ENCODE measurements around the gene GPD1.
"Not testable (repeated sequence)": the region's sequence is repeated elsewhere in the genome, so short reads cannot be mapped to it uniquely, and the experiment has no call there.

The GPD1 gene

DNA sequence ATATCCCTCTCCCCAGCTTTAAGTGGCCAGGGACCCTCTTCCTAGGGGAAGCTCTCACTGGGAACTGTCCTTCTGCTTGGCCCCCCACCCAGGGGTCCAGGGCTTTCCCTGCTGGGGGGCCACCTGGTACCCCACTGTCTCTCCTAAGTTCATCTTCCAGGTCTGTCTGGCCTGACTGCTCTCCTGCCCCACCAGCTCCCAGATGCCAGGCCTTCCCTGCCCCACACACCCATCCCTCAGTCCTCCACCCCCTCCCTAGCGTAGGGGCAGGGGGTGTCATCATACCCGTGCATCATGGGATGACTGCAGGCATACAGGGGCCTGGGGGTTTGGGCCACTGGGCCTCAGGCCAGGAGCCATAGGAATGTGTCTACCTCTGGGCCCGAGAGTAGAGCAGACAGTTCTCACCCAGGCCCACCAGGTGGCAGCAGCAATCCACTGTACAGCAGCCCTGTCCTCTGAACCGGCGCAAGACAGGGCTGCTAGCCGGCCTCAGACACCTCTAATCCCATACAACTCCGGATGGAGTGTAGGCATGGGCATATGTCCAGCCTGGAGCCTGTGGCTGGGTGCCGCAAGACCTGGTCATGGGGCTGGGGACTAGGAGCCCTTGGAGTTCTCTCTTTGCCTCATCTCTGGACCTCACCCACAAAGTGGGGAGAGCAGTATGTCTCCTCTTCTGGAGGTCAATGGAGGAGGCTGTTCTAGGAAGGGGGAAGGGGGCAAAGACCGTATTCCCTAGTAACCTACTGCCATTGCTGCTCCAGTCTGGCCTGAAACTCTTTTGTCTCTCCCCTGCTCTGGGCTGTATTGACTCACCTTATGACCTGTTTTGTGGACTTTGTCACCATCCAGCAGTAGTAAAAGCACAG is 28.6 kb upstream of the GPD1 start:
- DNase-seq: peak; percentile 83

DNA sequence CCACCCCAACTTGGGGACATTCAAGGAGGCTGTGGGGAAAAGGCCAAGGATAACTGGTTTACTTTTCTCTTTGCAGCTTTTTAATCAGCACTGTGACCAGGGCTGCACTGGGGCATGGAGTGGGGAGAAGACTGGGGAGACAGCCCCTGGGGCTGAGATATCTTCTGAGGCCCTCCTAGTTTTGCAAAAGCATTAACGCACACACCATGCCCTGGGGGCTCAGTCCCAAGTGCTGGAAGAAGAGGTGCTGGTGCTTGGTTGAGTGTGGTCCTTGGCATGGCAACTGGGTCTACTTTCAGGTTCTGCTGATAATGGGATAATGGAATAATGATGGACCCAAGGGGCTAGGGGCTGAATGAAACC is 28.0 kb upstream of the GPD1 start:
- no peak for DNase-seq

DNA sequence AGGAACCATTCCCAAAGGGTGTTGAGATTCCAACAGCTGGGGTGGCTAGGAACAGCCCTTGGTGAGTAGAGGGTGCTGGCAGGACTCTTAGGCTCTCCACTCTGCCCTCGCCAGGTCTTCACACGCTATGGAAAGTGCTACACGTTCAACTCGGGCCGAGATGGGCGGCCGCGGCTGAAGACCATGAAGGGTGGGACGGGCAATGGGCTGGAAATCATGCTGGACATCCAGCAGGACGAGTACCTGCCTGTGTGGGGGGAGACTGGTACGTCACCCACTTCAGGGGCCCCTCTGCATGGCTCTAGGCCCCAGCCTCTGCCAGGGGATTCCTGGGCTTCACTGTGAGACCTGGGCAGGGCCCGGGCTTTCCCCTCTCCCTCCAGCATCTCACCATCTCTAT is 26.7 kb upstream of the GPD1 start:
- DNase-seq: no peak

DNA sequence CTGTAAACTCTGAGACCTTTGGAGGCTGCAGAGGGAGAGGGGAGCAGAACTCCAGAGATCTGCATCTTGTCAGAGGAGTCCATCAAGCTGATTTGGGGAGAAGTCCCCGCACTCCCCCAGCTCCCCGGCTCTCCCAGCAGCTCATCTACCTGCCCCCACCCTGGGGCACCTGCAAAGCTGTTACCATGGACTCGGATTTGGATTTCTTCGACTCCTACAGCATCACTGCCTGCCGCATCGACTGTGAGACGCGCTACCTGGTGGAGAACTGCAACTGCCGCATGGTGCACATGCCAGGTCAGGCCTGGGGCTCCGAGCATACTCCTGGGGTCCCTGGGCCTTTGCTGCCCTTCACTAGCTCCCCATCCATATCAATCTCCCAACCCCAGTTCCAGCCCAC is 25.5 kb upstream of the GPD1 start:
- no peak for DNase-seq

DNA sequence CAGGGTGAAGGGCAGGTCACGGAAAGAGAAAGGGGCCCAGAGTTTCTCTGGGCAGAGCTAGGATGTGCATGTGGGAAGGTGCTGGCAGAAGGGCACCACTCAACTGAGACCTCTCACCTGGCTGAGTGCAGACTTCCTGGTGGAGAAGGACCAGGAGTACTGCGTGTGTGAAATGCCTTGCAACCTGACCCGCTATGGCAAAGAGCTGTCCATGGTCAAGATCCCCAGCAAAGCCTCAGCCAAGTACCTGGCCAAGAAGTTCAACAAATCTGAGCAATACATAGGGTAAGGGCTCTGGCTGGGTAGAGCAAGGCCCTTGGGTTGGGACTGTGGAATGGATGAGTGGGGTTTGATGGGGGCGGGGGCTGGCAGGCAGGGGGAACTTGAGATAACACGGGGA is 24.0 kb upstream of the GPD1 start:
- no peak for DNase-seq

DNA sequence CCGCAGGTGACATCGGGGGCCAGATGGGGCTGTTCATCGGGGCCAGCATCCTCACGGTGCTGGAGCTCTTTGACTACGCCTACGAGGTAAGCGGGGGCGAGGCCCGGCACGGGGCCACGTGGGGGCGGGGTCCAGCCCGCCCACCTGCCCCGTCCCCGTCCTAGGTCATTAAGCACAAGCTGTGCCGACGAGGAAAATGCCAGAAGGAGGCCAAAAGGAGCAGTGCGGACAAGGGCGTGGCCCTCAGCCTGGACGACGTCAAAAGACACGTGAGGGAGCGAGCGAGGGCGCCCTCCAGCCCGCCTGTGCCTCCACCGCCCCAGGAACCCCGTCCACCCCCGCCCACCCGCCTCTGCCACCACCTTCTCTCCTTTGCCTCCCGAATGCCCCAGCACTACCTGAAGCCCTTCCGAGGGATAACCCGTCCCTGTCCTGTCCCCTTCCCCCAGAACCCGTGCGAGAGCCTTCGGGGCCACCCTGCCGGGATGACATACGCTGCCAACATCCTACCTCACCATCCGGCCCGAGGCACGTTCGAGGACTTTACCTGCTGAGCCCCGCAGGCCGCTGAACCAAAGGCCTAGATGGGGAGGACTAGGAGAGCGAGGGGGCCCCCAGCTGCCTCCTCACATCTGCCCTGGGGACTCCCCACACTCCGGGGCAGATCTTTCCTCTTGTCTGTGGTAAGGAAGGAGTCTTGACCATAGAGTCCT is 22.6 kb upstream of the GPD1 start:
- no peak for DNase-seq

DNA sequence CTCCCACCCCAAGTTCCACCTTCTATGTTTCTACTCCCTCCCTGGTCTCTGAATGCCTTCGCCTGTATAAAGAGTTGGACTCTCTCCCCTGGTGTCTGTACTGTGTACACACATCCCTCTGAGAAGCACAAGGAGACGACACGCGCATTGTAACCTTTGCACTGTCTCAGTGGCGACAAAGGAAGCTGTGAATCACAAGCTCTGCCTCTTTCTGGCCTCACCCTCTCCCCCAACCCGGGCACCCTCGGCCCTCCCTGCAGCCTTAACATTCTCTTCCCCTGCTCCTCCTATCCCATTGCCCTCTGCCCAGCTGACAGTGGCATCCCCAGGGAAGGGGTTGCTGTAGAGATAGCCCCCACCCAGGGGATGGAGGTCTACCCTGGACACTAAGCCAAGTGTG is 21.2 kb upstream of the GPD1 start:
- peak; percentile 24 for DNase-seq

DNA sequence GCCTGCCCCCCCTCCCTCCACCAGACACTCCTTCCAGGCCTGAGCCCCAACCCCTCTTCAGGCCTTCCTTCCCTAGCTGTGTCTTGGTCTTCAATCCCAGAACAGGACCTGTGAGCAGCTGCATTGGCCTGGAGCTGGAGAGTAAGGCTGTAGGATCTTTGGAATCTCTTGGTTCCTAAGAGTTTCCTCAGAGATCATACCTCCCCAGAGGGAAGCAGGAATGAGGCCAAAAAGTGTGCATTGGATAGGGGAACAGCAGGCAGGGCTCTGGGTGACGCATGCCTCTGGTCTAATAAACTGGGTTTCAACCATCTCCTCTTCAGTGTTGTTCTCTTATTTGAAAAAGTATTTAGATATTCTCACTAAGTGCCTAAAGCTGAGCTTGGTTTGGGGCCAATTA is 20.5 kb upstream of the GPD1 start:
- no peak for DNase-seq

DNA sequence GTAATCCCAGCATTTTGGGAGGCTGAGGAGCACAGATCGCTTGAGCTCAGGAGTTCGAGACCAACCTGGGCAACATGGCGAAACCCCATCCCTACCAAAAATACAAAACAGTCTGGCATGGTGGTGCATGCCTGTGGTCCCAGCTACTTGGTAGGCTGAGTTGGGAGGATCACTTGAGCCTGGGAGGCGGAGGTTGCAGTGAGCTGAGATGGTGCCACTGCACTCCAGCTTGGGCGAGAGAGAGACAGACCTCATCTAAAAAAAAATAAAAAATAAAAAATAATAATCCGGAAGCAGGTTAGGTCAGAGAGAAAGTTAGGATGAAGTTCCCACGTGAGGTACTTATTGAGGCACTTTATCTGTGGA is 19.4 kb upstream of the GPD1 start:
- DNase-seq: not testable (repeated sequence)

DNA sequence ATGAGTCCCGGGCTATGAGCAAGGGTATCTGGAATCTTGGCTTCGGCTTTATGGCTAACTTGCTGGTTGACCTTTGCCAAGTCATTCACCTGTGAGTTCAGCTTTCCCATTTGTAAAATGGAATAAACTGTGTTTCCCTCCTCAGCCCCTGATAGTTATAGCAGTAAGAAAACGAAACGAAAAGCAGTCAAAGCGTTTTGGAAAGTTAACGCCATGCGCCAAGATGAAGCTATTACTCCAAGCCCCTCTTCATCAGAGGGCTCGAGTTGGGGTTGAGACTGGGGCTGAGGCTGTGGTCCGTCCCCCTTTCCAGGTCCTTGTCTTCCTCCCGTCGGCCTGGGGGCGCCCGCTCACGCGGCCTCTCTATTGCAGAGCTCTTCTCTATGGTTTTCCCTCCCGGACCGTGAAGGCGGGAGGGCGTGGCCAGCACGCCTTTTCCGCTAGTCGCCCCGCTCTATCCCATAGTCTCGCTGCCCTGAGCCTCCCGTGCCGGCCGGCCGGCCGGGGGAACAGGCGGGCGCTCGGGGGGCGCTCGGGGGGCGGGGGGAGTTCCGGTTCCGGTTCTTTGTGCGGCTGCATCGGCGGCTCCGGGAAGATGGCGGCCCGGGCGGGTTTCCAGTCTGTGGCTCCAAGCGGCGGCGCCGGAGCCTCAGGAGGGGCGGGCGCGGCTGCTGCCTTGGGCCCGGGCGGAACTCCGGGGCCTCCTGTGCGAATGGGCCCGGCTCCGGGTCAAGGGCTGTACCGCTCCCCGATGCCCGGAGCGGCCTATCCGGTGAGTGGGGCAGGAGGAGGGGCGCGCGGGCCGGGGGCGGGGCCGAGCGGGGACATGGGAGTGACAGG is 18.8 kb upstream of the GPD1 start, which contains the start of gene SMARCD1:
TSS of gene SMARCD1 (plus strand) at position 568 of the 840 bp plus-strand sequence. CDS start at position 596, 28 bp downstream.
- DNase-seq: peak; percentile 99

DNA sequence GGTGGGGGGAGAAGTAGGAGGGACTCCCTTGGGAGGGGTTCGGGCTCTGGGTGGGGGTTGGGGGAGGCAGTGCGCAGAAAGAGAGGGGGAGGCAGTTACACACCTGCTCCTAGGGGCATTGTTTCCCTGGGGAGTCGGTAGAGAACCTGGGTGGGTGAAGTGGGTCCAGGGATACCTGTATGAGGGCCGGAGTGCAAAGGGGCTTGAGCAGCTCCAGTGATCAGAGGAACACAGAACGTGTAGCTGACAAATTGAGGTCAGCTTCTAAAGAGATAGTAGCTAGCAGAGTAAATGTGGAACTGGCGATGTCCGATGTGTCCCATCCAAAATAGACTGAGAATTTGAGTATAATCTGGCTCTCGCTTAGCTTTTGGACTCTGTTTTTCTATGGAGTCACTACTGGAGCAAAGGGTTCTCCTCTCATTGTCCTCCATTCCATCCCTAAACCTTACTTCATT is 18.2 kb upstream of the GPD1 start:
- DNase-seq: no peak

DNA sequence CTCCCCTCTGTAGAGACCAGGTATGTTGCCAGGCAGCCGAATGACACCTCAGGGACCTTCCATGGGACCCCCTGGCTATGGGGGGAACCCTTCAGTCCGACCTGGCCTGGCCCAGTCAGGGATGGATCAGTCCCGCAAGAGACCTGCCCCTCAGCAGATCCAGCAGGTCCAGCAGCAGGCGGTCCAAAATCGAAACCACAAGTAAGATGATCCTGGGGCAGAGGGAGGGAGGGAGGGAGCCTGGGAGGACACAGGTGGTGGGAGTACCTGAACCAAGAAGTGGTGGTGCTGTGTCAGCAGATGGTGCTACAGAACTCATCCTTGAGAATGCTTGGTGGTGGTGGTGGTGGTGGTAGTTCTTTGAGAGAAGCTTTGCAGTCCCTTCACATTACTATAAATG is 17.7 kb upstream of the GPD1 start:
- DNase-seq: no peak

DNA sequence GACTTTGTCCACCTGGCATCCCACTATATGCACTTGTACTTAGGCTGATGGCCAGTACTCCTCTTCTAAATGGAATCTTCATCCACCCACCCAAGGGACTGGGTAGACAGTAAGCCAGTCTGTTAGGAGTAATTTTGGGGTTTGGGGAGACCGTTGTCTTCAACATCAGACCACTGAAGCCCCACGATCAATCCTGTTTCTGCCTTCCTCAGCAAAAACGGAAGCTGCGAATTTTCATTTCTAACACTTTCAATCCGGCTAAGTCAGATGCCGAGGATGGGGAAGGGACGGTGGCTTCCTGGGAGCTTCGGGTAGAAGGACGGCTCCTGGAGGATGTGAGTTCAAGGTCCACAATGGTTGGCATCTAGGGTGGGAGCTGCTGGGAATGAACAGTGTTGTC is 16.7 kb upstream of the GPD1 start:
- DNase-seq: no peak

DNA sequence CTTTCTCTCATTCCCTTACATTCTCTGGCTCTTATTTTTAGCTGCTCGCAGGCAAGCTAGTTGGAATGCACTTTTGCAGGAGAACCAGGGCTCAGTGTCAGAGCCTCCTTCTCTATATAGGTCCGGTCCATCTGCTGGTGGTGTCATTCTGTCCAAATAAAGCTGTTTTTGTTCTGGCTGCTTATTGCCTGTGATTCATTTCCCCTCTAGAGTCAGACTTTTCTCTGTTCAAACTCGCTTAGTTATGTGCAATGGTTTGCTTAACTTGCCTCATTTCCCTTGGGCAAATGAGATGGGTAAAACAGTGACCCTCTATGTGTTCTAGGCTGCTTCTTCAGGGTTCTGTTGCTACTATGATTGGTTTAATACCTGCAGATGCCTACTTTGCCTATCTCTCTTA is 15.8 kb upstream of the GPD1 start:
- no peak for DNase-seq

DNA sequence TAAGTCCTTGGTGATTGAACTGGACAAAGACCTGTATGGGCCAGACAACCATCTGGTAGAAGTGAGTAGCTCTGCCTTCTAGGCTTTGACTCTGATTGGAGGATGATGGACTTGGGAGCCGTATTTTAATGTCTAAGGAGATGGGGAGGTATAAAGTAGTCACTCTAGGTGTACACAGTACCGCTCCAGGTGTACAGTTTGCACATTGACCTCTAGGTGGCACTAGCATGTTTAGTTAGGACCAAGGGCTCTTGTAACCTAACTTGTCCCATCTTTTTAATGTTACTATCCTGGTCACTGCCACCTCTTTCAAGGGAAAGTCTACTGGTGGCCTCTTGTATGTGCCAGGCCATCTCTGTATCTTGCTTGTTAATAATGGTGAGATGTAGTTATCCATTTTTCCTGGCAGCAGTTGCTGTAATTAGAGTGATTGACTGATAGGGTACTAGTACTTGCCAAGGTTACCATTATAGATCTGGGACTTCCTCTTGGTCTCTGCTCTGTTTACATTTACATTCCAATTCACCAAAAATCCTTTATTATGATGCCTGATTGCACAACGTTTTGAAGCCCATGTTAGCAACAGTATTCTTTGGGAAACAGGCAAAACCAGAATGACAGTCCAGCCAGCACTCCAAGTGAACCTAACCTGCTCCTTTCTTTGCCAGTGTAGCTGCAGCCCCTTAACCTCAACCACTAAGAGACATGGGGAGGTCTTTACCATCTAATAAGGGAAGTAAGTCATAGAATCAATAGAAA is 15.1 kb upstream of the GPD1 start:
- peak; percentile 82 for DNase-seq

DNA sequence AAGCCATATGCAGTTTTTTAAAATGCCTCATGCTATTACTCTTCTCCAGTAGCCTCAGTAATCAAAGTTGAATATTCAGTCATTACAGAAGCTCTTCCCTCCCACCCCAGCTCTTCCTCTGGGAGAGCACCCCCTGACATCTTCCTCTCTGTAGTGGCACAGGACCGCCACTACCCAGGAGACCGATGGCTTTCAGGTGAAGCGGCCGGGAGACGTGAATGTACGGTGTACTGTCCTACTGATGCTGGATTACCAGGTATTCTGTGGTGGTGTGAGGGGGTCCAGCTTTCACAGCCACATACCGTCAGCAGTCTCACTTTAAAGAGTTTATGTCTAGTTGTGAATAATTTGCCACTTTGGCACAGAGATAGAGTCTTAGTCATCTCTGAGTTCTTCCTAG is 14.1 kb upstream of the GPD1 start:
- DNase-seq: no peak

DNA sequence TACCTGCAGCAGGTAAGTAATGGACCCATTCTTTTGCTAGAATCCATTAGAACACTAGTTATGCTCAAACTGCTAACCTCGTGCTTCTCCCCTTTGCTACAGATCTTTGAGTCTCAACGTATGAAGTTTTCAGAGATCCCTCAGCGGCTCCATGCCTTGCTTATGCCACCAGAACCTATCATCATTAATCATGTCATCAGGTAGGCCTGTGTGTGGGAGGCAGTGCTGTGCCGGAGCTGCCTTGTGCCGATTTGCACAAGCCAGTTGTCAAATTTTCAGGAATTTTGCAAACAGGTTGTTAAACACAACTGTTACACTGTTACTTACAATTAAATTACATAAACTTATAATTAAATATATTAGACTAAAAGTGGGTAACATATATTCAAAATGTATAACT is 13.4 kb upstream of the GPD1 start:
- DNase-seq: no peak

DNA sequence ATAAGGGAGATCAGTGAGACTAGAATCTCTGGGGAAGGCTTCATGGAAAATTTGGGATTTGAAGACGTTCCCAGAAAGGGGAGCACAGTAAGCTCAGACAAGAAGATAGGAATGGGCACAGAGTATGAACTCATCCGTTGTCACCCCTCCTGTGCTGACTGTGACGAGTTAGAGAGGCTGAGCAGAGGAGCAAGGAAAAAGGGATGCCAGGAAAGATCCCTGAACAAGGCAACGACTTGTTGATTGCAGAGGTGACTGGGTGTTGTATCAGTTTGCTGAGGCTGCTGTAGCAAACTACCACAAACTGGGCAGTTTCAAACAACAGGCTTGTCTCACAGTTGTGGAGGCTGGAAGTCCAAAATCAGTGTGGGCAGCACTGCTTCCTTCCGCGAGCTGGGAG is 5.9 kb upstream of the GPD1 start:
- DNase-seq: no peak

DNA sequence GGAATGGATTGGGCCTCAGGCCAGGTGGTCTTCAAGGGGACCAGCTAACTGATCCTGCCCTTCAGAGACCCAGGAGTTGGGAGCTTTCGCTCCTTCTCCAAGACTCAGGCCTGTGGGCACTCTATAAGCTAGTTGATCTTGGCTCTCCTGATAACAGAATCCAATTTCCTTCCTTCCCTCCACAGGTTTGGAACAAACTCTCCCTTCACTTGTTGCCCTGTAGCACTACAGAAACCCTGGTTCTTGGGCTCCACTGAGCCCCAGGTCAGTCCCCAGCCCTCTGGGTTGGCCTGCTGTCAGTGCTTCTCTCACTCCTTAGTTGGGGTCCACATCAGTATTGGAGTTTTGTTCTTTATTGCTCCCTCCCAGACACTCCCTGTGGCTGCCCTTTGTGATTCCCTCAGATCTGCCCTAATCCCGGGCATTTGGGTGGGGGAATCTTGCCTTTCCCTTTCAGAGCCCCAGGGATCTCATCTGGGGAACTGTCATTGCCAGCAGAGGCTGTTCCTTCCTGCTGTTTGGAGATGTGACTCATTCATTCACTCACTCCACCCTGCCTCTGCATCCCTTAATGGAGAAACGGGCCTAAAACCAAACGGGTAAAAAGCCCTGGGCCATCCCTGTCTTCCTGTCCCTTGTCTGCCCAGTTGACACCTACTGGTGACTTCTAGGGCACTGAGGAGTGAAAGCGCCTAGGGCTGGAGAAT is 4.4 kb upstream of the GPD1 start:
- no peak for DNase-seq

DNA sequence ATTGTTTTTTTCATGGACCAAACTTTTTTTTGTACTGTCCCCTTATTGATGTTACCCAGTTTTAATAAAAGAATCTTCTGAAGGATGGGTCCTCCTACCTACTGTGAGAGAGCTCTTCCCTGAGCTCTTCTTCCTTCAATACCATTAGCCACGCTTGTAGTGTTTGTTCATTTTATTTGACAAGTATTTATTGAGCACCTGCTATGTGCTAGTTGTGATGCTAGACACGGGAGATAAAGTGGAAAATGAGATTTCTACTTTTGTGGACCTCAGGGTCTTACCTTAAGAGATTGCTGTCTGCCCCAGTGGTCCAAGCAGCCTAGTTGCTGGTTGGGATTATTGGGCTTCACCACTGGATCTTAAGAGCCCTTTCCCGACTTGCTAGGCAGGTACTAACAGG is 3.2 kb upstream of the GPD1 start:
- DNase-seq: no peak

DNA sequence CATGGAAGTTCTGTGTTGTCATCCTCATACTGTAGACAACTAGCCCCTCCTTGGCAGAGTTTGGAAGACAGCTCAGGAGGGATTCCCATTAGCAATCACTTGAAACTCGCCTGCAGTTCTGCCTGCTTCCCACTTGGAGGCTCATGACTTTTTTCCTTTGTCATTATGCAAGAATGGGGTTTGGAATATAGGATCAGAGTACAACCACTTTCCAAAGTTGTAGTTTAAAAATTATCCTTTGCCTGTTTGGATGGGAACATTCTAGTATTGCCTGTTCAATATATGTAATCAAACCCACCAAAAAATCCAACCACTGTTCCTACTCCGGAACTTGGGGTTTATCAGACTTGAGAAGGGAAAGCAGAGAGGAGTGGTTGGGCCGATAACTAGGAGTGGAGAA is 2.1 kb upstream of the GPD1 start:
- DNase-seq: peak; percentile 48

DNA sequence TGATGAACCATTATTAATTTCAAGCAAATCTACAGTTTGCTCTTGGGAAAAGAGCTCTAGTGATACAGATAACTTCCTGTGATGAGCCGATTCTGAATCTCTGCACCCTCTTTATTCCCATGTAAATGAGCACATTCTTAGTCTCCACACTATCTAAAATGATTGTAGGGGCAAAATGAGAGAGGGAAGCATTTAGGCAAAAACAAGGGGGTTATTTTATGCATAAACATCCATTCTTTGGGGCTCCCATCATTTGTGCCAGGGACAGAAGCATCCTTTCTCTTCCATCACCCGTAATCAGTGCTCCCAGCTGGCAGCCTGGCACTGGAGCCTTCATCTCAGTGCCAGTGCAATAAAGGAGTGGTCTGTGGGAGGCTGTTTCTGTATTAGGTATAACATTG is 1.7 kb upstream of the GPD1 start:
- no peak for DNase-seq
